ENCODE data around the gene ITPR2.

GRCh38 chr12:26817183-26817591 is 15.8 kb downstream of the ITPR2 start:
- TF ChIP-seq CTCF (IDR thresholded peaks at IDR 0.05; ENCODE audit: low read length) (no peak), EZH2 (IDR thresholded peaks at IDR 0.05; ENCODE audit: borderline replicate concordance, low read length) (no peak)

All from OCI-LY1 (cell line).